Ascending aorta (tissue), 2 donors: Measurements from ENCODE around the gene TEK. TPM values are rescaled to one million over a fixed set of nuclear protein-coding genes. Genes with fewer than 3 reads are reported as not detected.

Experiments used
- DNase-seq, 2 donors: peaks; one replicate each; pipeline ENCODE4 v3.0.0-alpha.2; 2019; ENCODE audit warnings: low spot score in 2 of 2
- H3K27ac ChIP-seq, 2 donors: fragments of 200-600 bp; sonication (generic); one replicate each; pipeline ENCODE4 v1.5.1; 2016 to 2017; ENCODE audit warnings: mild to moderate bottlenecking in 1 of 2
- H3K27me3 ChIP-seq: fragments of 200-600 bp; sonication (generic); one replicate; pipeline ENCODE4 v1.5.1; 2017
- H3K36me3 ChIP-seq, 2 donors: fragments of 200-600 bp; sonication (generic); one replicate each; pipeline ENCODE4 v1.5.1; 2016
- H3K4me1 ChIP-seq, 2 donors: fragments of 200-600 bp; sonication (generic); one replicate each; pipeline ENCODE4 v1.5.1; 2016 to 2017; ENCODE audit warnings: mild to moderate bottlenecking in 1 of 2
- H3K4me3 ChIP-seq, 2 donors: fragments of 200-600 bp; sonication (generic); one replicate each; pipeline ENCODE4 v1.5.1; 2016 to 2017; ENCODE audit warnings: mild to moderate bottlenecking in 1 of 2
- H3K9me3 ChIP-seq, 2 donors: fragments of 200-600 bp; sonication (generic); one replicate each; pipeline ENCODE4 v1.5.1; 2016
- CTCF ChIP-seq, 3 experiments: fragments of 200-600 bp in 2 of 3; fragments of 450-650 bp in 1 of 3; sonication (generic) in 2 of 3; IDR thresholded peaks; one replicate each; pipeline ENCODE4 v1.5.1; 2016 to 2019; ENCODE audit warnings: antibody characterized with exemption in 3 of 3, mild to moderate bottlenecking in 1 of 3, moderate library complexity in 1 of 3
- intact Hi-C: fragments of 100-400 bp; cut with DNase I; formaldehyde crosslinking; loops from one replicate; pipeline ENCODE4 v1.15.1; 2023
- total RNA-seq: library from RNA; depleted of rRNA; stranded (reverse); fragments of >200 nt; gene quantifications from one replicate; pipeline ENCODE4 v1.1.0, GENCODE V29; 2016

Gene TEK
- total RNA-seq, 1 donor from 2014 or later, result 31.8 TPM

GRCh38 chr9:27279611-27280010 is 170.6 kb downstream of the TEK start:
- no peak for DNase-seq
- Histone ChIP-seq H3K4me3 (no peak overlapping the region), H3K9me3 (no peaks in the 10 kb centered on the region), H3K27ac (no peak overlapping the region), H3K36me3 (no peaks in the 10 kb centered on the region), H3K4me1 (no peaks in the 10 kb centered on the region), H3K27me3 (no peaks in the 10 kb centered on the region)
- intact Hi-C loops, result no loop called here
- TF ChIP-seq CTCF (IDR thresholded peaks at IDR 0.05), result no peak

Other genes starting within 250 kb of the TEK start
- 59.5 TPM for gene CAAP1, start 216.4 kb upstream of the TEK start, total RNA-seq
- 14.5 TPM for gene PLAA, start 162.0 kb upstream of the TEK start, total RNA-seq
- 5.2 TPM for gene IFT74, start 152.8 kb upstream of the TEK start, total RNA-seq
- not detected for gene LRRC19, start 103.6 kb upstream of the TEK start, total RNA-seq
- gene EQTN, start 187.9 kb downstream of the TEK start, total RNA-seq, result not detected